ENCODE measurements around the gene CAPN15. TPM values are rescaled to one million over a fixed set of nuclear protein-coding genes. Genes with fewer than 3 reads are reported as not detected.

The CAPN15 gene
- total and polyA plus RNA-seq, 2 of the 4 experiments (the other 2 are of a cell fraction), result 9.3 to 24.3 TPM

- H3K4ac ChIP-seq (ENCODE audit: low read depth, low read length), result no peak overlapping the region
- intact Hi-C loops (cut with micrococcal nuclease) (no loop called here), in situ Hi-C loops (cut with MboI; ENCODE audit: low sequenced_read_pairs) (no loop called here), dilution Hi-C loops (cut with HindIII; ENCODE audit: low sequenced_read_pairs, unreplicated experiment) (no loop called here)
- no peak for TF ChIP-seq RAD21 (IDR thresholded peaks at IDR 0.05; ENCODE audit: low read length)
- no peak for TF ChIP-seq MAZ (IDR thresholded peaks at IDR 0.05; ENCODE audit: borderline replicate concordance, low read depth, low read length)
- TF ChIP-seq FOS (IDR thresholded peaks at IDR 0.05; ENCODE audit: low read depth, low read length), result no peak
- no peak for TF ChIP-seq RFX5 (IDR thresholded peaks at IDR 0.05; ENCODE audit: low read depth, low read length)
- TF ChIP-seq SMC3 (IDR thresholded peaks at IDR 0.05; ENCODE audit: low read depth, low read length), result no peak
- no peak for TF ChIP-seq MAFK (IDR thresholded peaks at IDR 0.05; ENCODE audit: low read depth, low read length)
- TF ChIP-seq, protein P1, sequence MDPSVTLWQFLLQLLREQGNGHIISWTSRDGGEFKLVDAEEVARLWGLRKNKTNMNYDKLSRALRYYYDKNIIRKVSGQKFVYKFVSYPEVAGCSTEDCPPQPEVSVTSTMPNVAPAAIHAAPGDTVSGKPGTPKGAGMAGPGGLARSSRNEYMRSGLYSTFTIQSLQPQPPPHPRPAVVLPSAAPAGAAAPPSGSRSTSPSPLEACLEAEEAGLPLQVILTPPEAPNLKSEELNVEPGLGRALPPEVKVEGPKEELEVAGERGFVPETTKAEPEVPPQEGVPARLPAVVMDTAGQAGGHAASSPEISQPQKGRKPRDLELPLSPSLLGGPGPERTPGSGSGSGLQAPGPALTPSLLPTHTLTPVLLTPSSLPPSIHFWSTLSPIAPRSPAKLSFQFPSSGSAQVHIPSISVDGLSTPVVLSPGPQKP (IDR thresholded peaks at IDR 0.05; ENCODE audit: borderline replicate concordance, low read depth, low read length), result no peak
- TF ChIP-seq CHD1 (IDR thresholded peaks at IDR 0.05; ENCODE audit: low read depth, low read length), result no peak
- H3K9ac ChIP-seq (ENCODE audit: low read depth, low read length), result no peak overlapping the region
- ATAC-seq (ENCODE audit: low read depth) (no peak), DNase-seq (no peak)
- no peak overlapping the region for H3K18ac ChIP-seq (ENCODE audit: low read depth, low read length)
- no peak overlapping the region for H2BK15ac ChIP-seq (ENCODE audit: low read depth, low read length)
- no peak overlapping the region for H3K4me3 ChIP-seq (ENCODE audit: insufficient read depth, low read depth, low read length)
- no peak overlapping the region for H2AK5ac ChIP-seq (ENCODE audit: low read depth, low read length)
- H3K27ac ChIP-seq (ENCODE audit: insufficient read depth, low read length), result no peak overlapping the region
- 0 out of 2 replicates have a peak, but pooled peaks cover 3% of the 10 kb centered on the region for H3K4me1 ChIP-seq (ENCODE audit: control insufficient read depth, insufficient read depth, low read length)
- ChIA-PET CTCF (no interaction called here), POLR2A (ENCODE audit: unreplicated experiment) (no interaction called here)
- no peaks in the 10 kb centered on the region; the same call in 1 of the 2 replicates for H3K9me1 ChIP-seq (ENCODE audit: insufficient read depth, low read length)
- H2AFZ ChIP-seq (replicated peaks; ENCODE audit: low read length, poor library complexity), result peak overlapping the region; percentile 7
- no peaks in the 10 kb centered on the region for H3K9me3 ChIP-seq (ENCODE audit: control insufficient read depth, insufficient read depth, low read length)
- no peaks in the 10 kb centered on the region for H3K79me1 ChIP-seq (ENCODE audit: low read depth in 1 of 2, low read length in 2 of 2)
- no peak overlapping the region for H2BK5ac ChIP-seq (ENCODE audit: low read depth, low read length, poor library complexity, severe bottlenecking)
- H4K91ac ChIP-seq (ENCODE audit: insufficient read depth, low read depth, low read length), result no peak overlapping the region
- peaks cover 48% of the 10 kb centered on the region for H3K27me3 ChIP-seq (ENCODE audit: control insufficient read depth, insufficient read depth, low read length)
- H2BK120ac ChIP-seq (ENCODE audit: low read depth, low read length), result no peak overlapping the region
- H4K5ac ChIP-seq (ENCODE audit: low read depth, low read length), result no peak overlapping the region
- no peak overlapping the region for H4K8ac ChIP-seq (ENCODE audit: low read depth in 2 of 2, low read length in 2 of 2)
- peaks cover 9% of the 10 kb centered on the region; the same call in 1 of the 2 replicates for H4K20me1 ChIP-seq (ENCODE audit: insufficient read depth, low read length)
- no TSS peak for BruUV-seq (replicated peaks)
- no peak overlapping the region for H3K4me2 ChIP-seq (ENCODE audit: low read depth, low read length)
- WGBS, 2 experiments (ENCODE audit: extremely low coverage in 2 of 2, insufficient read length in 1 of 2), result 65% methylated on average over 4 of the region's 22 CpGs; no CpG with 5 or more reads in 1 of the 2 experiments
- no peak overlapping the region for H3K14ac ChIP-seq (replicated peaks; ENCODE audit: low read depth, low read length)
- H2AK9ac ChIP-seq (replicated peaks; ENCODE audit: low read depth, low read length, poor library complexity), result peak overlapping the region; percentile 50
- no peak overlapping the region for H3K56ac ChIP-seq (ENCODE audit: extremely low read depth, insufficient read depth, low read length)
- H3K36me3 ChIP-seq (ENCODE audit: control insufficient read depth, insufficient read depth, low read length), result peaks cover 2% of the 10 kb centered on the region; the same call in 1 of the 2 replicates
- no peak overlapping the region for H2BK20ac ChIP-seq (ENCODE audit: low read depth, low read length)
- no peak overlapping the region for H3K23ac ChIP-seq (ENCODE audit: low read depth, low read length)
Measured at GRCh38 chr16:558298-559020, 30.9 kb downstream of the CAPN15 start.

All from IMR-90 (cell line).